Measurements from ENCODE around the gene CSTF3.

The CSTF3 gene

GRCh38 chr11:33161120-33162005 is at the start of gene CSTF3:
Gene CSTF3, minus strand, starts transcription at chr11:33161480. Its CDS starts 155 bp downstream, at chr11:33161325.
- H3K9me3 ChIP-seq (ENCODE audit: control insufficient read depth, insufficient read depth, low read depth, low read length) = no peaks in the 10 kb centered on the region
- peaks cover 0 to 2% of the 10 kb centered on the region in 2 experiments; a peak in 1 of 3 replicates for H3K36me3 ChIP-seq (ENCODE audit: control insufficient read depth in 2 of 2, insufficient read depth in 1 of 2, low read length in 2 of 2)
- H3K4me1 ChIP-seq (ENCODE audit: control insufficient read depth, insufficient read depth, low read length) = no peaks in the 10 kb centered on the region
- peak within 1 kb of the TSS; percentile 75 for H3K4me3 ChIP-seq (ENCODE audit: low read depth, low read length)
- H3K27ac ChIP-seq (ENCODE audit: extremely low read depth, low read depth, low read length) = peak within 1 kb of the TSS; percentile 46
- CTCF ChIA-PET = interaction anchor here (0.6 to 2.1 kb wide), 2 partner anchors 158 to 201 kb away, joined by 3 to 7 read pairs; no protein-coding TSS in a partner anchor
- POLR2A ChIA-PET = interaction anchor here (0.8 to 1.0 kb wide), 3 partner anchors 9 to 575 kb away, joined by 3 read pairs; partner anchors contain the start of gene CD59
- TF ChIP-seq ZBTB8A (tag by site-specific recombination; IDR thresholded peaks at IDR 0.05) (peak; percentile 30; the same call in 1 of the 2 replicates), ZNF571 (tag by site-specific recombination; IDR thresholded peaks at IDR 0.05) (no peak), TSHZ1 (tag by site-specific recombination; IDR thresholded peaks at IDR 0.05; ENCODE audit: borderline replicate concordance) (no peak), KLF1 (tag by site-specific recombination; IDR thresholded peaks at IDR 0.05) (peak; percentile 32; the same call in 1 of the 2 replicates), IKZF3 (tag by site-specific recombination; IDR thresholded peaks at IDR 0.05) (peak; percentile 96), ZNF302 (tag by site-specific recombination; IDR thresholded peaks at IDR 0.05; ENCODE audit: low read depth) (no peak), OVOL3 (tag by site-specific recombination; IDR thresholded peaks at IDR 0.05) (no peak; the same call in 1 of the 2 replicates), HOXC10 (CRISPR knock-in tag; IDR thresholded peaks at IDR 0.05) (no peak), ZNF426 (tag by site-specific recombination; IDR thresholded peaks at IDR 0.05) (no peak), ZNF585B (tag by site-specific recombination; IDR thresholded peaks at IDR 0.05) (no peak), ZBTB21 (tag by site-specific recombination; IDR thresholded peaks at IDR 0.05) (peak; percentile 85), ZEB2 (tag by site-specific recombination; IDR thresholded peaks at IDR 0.05) (peak; percentile 70), TCF7L2 (IDR thresholded peaks at IDR 0.05; ENCODE audit: borderline replicate concordance, low read depth, low read length) (peak; percentile 42; the same call in 1 of the 2 replicates), OSR2 (tag by site-specific recombination; IDR thresholded peaks at IDR 0.05) (no peak), ZNF335 (tag by site-specific recombination; conservative IDR thresholded peaks at IDR 0.05) (peak; percentile 69), ZNF660 (tag by site-specific recombination; IDR thresholded peaks at IDR 0.05) (peak; percentile 41; the same call in 1 of the 2 replicates), ZNF132 (tag by site-specific recombination; IDR thresholded peaks at IDR 0.05; ENCODE audit: borderline replicate concordance) (no peak), ZNF792 (tag by site-specific recombination; IDR thresholded peaks at IDR 0.05) (no peak), ZNF549 (tag by site-specific recombination; IDR thresholded peaks at IDR 0.05) (no peak), SETDB1 (IDR thresholded peaks at IDR 0.05; ENCODE audit: insufficient read length, low read length) (peak; percentile 85), ZBTB48 (tag by site-specific recombination; IDR thresholded peaks at IDR 0.05) (no peak), ZXDB (tag by site-specific recombination; IDR thresholded peaks at IDR 0.05) (peak; percentile 98), ZBTB7A (tag by site-specific recombination; IDR thresholded peaks at IDR 0.05; ENCODE audit: low read depth) (no peak), ZNF488 (tag by site-specific recombination; IDR thresholded peaks at IDR 0.05) (no peak), ZNF629 (tag by site-specific recombination; IDR thresholded peaks at IDR 0.05) (peak; percentile 94), ZBTB20 (tag by site-specific recombination; IDR thresholded peaks at IDR 0.05) (peak; percentile 46; the same call in 1 of the 2 replicates), ZNF404 (tag by site-specific recombination; IDR thresholded peaks at IDR 0.05) (no peak), SP2 (tag by site-specific recombination; IDR thresholded peaks at IDR 0.05) (peak; percentile 89)
- TF ChIP-seq, protein P1, sequence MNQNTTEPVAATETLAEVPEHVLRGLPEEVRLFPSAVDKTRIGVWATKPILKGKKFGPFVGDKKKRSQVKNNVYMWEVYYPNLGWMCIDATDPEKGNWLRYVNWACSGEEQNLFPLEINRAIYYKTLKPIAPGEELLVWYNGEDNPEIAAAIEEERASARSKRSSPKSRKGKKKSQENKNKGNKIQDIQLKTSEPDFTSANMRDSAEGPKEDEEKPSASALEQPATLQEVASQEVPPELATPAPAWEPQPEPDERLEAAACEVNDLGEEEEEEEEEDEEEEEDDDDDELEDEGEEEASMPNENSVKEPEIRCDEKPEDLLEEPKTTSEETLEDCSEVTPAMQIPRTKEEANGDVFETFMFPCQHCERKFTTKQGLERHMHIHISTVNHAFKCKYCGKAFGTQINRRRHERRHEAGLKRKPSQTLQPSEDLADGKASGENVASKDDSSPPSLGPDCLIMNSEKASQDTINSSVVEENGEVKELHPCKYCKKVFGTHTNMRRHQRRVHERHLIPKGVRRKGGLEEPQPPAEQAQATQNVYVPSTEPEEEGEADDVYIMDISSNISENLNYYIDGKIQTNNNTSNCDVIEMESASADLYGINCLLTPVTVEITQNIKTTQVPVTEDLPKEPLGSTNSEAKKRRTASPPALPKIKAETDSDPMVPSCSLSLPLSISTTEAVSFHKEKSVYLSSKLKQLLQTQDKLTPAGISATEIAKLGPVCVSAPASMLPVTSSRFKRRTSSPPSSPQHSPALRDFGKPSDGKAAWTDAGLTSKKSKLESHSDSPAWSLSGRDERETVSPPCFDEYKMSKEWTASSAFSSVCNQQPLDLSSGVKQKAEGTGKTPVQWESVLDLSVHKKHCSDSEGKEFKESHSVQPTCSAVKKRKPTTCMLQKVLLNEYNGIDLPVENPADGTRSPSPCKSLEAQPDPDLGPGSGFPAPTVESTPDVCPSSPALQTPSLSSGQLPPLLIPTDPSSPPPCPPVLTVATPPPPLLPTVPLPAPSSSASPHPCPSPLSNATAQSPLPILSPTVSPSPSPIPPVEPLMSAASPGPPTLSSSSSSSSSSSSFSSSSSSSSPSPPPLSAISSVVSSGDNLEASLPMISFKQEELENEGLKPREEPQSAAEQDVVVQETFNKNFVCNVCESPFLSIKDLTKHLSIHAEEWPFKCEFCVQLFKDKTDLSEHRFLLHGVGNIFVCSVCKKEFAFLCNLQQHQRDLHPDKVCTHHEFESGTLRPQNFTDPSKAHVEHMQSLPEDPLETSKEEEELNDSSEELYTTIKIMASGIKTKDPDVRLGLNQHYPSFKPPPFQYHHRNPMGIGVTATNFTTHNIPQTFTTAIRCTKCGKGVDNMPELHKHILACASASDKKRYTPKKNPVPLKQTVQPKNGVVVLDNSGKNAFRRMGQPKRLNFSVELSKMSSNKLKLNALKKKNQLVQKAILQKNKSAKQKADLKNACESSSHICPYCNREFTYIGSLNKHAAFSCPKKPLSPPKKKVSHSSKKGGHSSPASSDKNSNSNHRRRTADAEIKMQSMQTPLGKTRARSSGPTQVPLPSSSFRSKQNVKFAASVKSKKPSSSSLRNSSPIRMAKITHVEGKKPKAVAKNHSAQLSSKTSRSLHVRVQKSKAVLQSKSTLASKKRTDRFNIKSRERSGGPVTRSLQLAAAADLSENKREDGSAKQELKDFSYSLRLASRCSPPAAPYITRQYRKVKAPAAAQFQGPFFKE (tag by site-specific recombination; IDR thresholded peaks at IDR 0.05; ENCODE audit: borderline replicate concordance) = no peak
